OCI-LY1 (cell line): Measurements from ENCODE around the gene NKRF.

Source experiments
- CTCF ChIP-seq: fragments of 200-600 bp; sonication (generic), shearing (Covaris generic); IDR thresholded peaks from 2 replicates; pipeline ENCODE4 v1.5.1; 2017; ENCODE audit warnings: mild to moderate bottlenecking, antibody characterized with exemption, low read length, moderate library complexity, mixed read lengths
- EZH2 ChIP-seq: fragments of 200-600 bp; sonication (generic), shearing (Covaris generic); IDR thresholded peaks from 2 replicates; pipeline ENCODE4 v1.8.0; 2017; ENCODE audit warnings: borderline replicate concordance, mixed run types, mild to moderate bottlenecking, antibody characterized with exemption, low read length, moderate library complexity, mixed read lengths

DNA sequence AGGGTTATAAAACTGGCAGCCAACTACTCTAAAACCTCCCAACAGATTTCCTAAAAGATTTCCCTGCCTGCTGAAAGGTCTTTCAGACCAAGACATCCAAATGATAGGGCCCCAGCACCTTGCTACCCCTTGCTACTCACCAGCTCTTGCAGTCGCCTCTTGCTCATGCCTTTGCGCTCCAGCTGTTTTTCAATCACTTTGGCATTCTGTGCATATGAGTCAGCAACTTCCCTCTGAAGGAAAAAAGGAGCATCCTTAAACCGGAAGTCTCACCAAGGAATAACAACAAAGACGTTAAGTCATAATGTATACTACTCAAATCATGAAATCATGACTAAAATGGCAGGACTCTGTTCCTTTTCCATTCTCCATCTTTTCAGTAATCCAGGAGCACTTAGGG is 65.0 kb downstream of the NKRF start:
- TF ChIP-seq CTCF (no peak), EZH2 (no peak)
